Panc1 (cell line): ENCODE data around the gene LAG3. TPM values are rescaled to one million over a fixed set of nuclear protein-coding genes. Genes with fewer than 3 reads are reported as not detected.
A peak's percentile ranks its signal among the peaks of the same experiment; 100 is the strongest.
"Not testable (repeated sequence)": the region's sequence is repeated elsewhere in the genome, so short reads cannot be mapped to it uniquely, and the experiment has no call there.

Source experiments
- ATAC-seq: fragments of 200-7000 bp; cut with Tn5 transposase; 2 replicates; pipeline ENCODE4 v1.9.1; 2020; ENCODE audit warnings: mild to moderate bottlenecking, moderate library complexity
- BruUV-seq: library from RNA; stranded (reverse); fragments of 400-500 nt; replicated peaks from 2 replicates; lab custom pipeline; 2021; lab: Mats Ljungman, UMichigan
- CTCF ChIA-PET: fragments of 300-600 bp; sonication (Branson Sonifier 250); formaldehyde crosslinking; loops from one replicate; lab custom pipeline; 2022; ENCODE audit warnings: antibody characterized with exemption; lab: Charles Lee
- POLR2A ChIA-PET: fragments of 300-600 bp; sonication (Branson Sonifier 250); formaldehyde crosslinking; loops from one replicate; lab custom pipeline; 2022; ENCODE audit warnings: antibody characterized with exemption; lab: Charles Lee
- DNase-seq: peaks from one replicate; pipeline ENCODE4 v3.0.0-alpha.2; 2010; ENCODE audit warnings: low read depth, low spot score
- H3K27ac ChIP-seq: 2 replicates; pipeline ENCODE4 v1.5.1; 2011; ENCODE audit warnings: mild to moderate bottlenecking, low read length, inconsistent platforms
- H3K27me3 ChIP-seq: fragments of 200-500 bp; sonication (Bioruptor generic); 2 replicates; pipeline ENCODE4 v1.6.0; 2014; ENCODE audit warnings: low read length, inconsistent platforms; ENCODE audit not compliant: control insufficient read depth, insufficient read depth
- H3K36me3 ChIP-seq: fragments of 200-500 bp; sonication (Bioruptor generic); 2 replicates; pipeline ENCODE4 v1.5.1; 2014; ENCODE audit warnings: inconsistent platforms, mild to moderate bottlenecking, low read length, moderate library complexity; ENCODE audit not compliant: control insufficient read depth, insufficient read depth
- H3K4me1 ChIP-seq: 2 replicates; pipeline ENCODE4 v1.5.1; 2011; ENCODE audit warnings: inconsistent platforms, mild to moderate bottlenecking, low read length, moderate library complexity; ENCODE audit not compliant: control insufficient read depth, insufficient read depth
- H3K4me3 ChIP-seq, 2 experiments: 2 replicates each; pipeline ENCODE4 v1.5.1; 2011 to 2012; ENCODE audit warnings: low read depth in 2 of 2, low read length in 2 of 2, mild to moderate bottlenecking in 2 of 2, inconsistent platforms in 1 of 2, moderate library complexity in 1 of 2
- H3K9me3 ChIP-seq: fragments of 200-500 bp; sonication (Bioruptor generic); 2 replicates; pipeline ENCODE4 v1.5.1; 2014; ENCODE audit warnings: low read depth, mild to moderate bottlenecking, inconsistent platforms, low read length, moderate library complexity; ENCODE audit not compliant: control insufficient read depth, insufficient read depth
- POLR2AphosphoS5 ChIP-seq: IDR thresholded peaks from 2 replicates; pipeline ENCODE4 v1.6.1; 2012; ENCODE audit warnings: mild to moderate bottlenecking, low read depth, low read length, moderate library complexity
- SIN3A ChIP-seq: IDR thresholded peaks from 2 replicates; pipeline ENCODE4 v1.6.1; 2012; ENCODE audit warnings: low read depth, mild to moderate bottlenecking, low read length, moderate library complexity, borderline replicate concordance; ENCODE audit not compliant: insufficient read depth
- TCF7L2 ChIP-seq: IDR thresholded peaks from 2 replicates; pipeline ENCODE4 v1.6.1; 2011; ENCODE audit warnings: mild to moderate bottlenecking, low read depth, low read length, inconsistent platforms
- in situ Hi-C: cut with HindIII; loops from 2 replicates; pipeline ENCODE4 v1.10.0; 2016; ENCODE audit warnings: low sequenced_read_pairs, low pct_unique_long_range_greater_than_20kb
- intact Hi-C: fragments of 100-400 bp; cut with micrococcal nuclease; formaldehyde crosslinking; loops from one replicate; pipeline ENCODE4 v1.10.0; 2022; ENCODE audit not compliant: unreplicated experiment
- total RNA-seq: library from RNA; stranded (reverse); gene quantifications from one replicate; pipeline ENCODE4 v1.2.1, GENCODE V29; 2021; ENCODE audit not compliant: unreplicated experiment
- TF ChIP-seq, protein P1 (sequence below): fragments of 450-650 bp; IDR thresholded peaks from 2 replicates; pipeline ENCODE4 v1.5.1; 2017; ENCODE audit warnings: mild to moderate bottlenecking
- TF ChIP-seq, protein P2 (sequence below), 2 experiments: IDR thresholded peaks; 2 replicates each; pipeline ENCODE4 v1.6.1; 2011 to 2012; ENCODE audit warnings: low read depth in 2 of 2, control low read depth in 1 of 2, low read length in 1 of 2, mild to moderate bottlenecking in 1 of 2, moderate library complexity in 1 of 2; ENCODE audit not compliant: insufficient read depth in 1 of 2

Gene LAG3
- total RNA-seq, 1 experiment from 2014 or later, result 2.7 TPM

DNA sequence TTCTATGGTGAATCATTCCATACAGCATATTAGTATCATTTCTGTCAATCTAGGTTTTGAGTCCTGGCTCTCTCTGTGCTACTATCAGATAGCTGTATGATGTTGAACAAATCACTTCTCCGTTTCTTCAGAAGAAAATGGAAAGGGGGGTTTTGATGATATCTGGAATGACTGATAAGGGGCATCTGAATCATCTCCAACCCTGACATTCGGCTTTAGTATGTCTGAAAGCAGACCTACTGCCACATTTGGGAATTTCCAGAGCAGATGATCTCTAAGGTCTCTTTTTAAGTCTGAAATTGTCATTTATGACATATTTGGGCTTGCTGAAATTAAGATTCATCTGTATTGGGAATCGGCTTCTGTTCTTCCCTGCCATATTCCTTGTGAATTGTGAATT is 29.5 kb upstream of the LAG3 start:
- CTCF ChIA-PET, result no interaction called here
- Histone ChIP-seq H3K27me3 (no peaks in the 10 kb centered on the region), H3K27ac (no peak overlapping the region), H3K9me3 (no peaks in the 10 kb centered on the region), H3K4me1 (no peaks in the 10 kb centered on the region), H3K4me3 (no peak overlapping the region), H3K36me3 (no peaks in the 10 kb centered on the region)
- BruUV-seq, result no TSS peak
- intact Hi-C loops (no loop called here), in situ Hi-C loops (no loop called here)
- POLR2A ChIA-PET, result interaction anchor here (0.6 kb wide), 1 partner anchor 17 kb away, joined by 7 read pairs; no protein-coding TSS in a partner anchor
- DNase-seq (no peak), ATAC-seq (no peak)
- TF ChIP-seq, protein P1, sequence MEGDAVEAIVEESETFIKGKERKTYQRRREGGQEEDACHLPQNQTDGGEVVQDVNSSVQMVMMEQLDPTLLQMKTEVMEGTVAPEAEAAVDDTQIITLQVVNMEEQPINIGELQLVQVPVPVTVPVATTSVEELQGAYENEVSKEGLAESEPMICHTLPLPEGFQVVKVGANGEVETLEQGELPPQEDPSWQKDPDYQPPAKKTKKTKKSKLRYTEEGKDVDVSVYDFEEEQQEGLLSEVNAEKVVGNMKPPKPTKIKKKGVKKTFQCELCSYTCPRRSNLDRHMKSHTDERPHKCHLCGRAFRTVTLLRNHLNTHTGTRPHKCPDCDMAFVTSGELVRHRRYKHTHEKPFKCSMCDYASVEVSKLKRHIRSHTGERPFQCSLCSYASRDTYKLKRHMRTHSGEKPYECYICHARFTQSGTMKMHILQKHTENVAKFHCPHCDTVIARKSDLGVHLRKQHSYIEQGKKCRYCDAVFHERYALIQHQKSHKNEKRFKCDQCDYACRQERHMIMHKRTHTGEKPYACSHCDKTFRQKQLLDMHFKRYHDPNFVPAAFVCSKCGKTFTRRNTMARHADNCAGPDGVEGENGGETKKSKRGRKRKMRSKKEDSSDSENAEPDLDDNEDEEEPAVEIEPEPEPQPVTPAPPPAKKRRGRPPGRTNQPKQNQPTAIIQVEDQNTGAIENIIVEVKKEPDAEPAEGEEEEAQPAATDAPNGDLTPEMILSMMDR, result no peak
- TF ChIP-seq, protein P2, sequence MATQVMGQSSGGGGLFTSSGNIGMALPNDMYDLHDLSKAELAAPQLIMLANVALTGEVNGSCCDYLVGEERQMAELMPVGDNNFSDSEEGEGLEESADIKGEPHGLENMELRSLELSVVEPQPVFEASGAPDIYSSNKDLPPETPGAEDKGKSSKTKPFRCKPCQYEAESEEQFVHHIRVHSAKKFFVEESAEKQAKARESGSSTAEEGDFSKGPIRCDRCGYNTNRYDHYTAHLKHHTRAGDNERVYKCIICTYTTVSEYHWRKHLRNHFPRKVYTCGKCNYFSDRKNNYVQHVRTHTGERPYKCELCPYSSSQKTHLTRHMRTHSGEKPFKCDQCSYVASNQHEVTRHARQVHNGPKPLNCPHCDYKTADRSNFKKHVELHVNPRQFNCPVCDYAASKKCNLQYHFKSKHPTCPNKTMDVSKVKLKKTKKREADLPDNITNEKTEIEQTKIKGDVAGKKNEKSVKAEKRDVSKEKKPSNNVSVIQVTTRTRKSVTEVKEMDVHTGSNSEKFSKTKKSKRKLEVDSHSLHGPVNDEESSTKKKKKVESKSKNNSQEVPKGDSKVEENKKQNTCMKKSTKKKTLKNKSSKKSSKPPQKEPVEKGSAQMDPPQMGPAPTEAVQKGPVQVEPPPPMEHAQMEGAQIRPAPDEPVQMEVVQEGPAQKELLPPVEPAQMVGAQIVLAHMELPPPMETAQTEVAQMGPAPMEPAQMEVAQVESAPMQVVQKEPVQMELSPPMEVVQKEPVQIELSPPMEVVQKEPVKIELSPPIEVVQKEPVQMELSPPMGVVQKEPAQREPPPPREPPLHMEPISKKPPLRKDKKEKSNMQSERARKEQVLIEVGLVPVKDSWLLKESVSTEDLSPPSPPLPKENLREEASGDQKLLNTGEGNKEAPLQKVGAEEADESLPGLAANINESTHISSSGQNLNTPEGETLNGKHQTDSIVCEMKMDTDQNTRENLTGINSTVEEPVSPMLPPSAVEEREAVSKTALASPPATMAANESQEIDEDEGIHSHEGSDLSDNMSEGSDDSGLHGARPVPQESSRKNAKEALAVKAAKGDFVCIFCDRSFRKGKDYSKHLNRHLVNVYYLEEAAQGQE (IDR thresholded peaks at IDR 0.05; ENCODE audit: insufficient read depth in 1 of 2, low read depth in 2 of 2, low read length in 1 of 2), result no peak
- TF ChIP-seq TCF7L2 (no peak), POLR2AphosphoS5 (no peak), SIN3A (no peak)

DNA sequence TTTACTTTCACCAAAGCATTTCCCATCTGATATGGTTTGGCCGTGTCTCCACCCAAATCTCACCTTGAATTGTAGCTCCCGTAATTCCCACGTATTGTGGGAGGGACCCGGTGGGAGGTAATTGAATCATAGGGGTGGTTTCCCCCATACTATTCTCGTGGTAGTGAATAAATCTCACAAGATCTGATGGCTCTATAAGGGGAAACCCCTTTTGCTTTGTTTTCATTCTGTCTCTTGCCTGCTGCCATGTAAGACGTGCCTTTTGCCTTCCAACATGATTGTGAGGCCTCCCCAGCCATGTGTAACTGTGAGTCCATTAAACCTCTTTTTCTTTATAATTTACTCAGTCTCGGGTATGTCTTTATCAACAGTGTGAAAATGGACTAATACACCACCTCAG is 29.0 kb upstream of the LAG3 start:
- H3K27ac ChIP-seq, H3K27me3 ChIP-seq, in situ Hi-C loops, intact Hi-C loops, CTCF ChIA-PET, H3K4me3 ChIP-seq, DNase-seq, H3K9me3 ChIP-seq, BruUV-seq, ATAC-seq, H3K36me3 ChIP-seq, H3K4me1 ChIP-seq: not testable (repeated sequence)
- POLR2A ChIA-PET, result interaction anchor here (0.5 kb wide), 1 partner anchor 24 kb away, joined by 7 read pairs; no protein-coding TSS in a partner anchor

DNA sequence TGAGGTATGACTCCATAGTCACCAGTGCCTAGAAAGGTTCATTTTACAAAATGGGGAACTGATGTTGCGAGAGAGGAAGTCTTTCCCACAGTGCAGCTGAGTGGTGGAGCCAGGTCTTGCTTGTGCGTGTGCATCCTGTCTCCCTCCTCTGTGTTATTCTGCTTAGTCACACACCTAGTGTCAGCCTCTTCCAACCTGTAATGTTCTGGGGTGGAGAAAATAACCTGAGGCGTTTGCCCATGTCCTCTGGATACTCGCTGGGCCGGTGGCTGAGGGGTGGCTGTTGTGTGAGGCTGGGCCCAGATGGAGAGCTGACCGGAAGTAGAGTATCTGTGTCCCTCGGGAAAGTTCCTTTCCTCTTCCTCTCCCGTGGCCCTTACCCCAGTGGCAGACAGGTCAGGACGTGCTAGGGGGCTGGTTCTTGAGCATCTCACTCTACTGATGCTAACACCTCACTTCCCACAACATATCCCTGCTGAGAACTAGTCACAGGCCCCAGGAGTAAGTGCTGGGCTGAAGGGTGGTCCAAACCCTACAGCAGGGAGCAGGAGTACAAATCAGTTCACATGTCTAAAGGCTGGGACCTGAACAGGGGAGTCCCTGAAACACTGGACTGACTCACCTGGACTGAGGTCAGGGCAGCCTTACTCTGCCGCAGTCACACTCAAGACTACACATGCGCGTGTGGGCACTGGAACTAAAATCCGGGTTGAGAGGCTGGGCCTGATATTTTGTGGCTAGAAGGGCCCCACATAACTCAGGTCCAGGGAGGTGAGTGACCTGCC is 26.4 kb upstream of the LAG3 start:
- Histone ChIP-seq H3K4me3 (no peak overlapping the region), H3K36me3 (peaks cover 4% of the 10 kb centered on the region; the same call in 1 of the 2 replicates), H3K4me1 (no peaks in the 10 kb centered on the region), H3K9me3 (no peaks in the 10 kb centered on the region), H3K27ac (no peak overlapping the region), H3K27me3 (no peaks in the 10 kb centered on the region)
- BruUV-seq, result no TSS peak
- in situ Hi-C loops (no loop called here), intact Hi-C loops (no loop called here)
- ATAC-seq (peak; percentile 54), DNase-seq (no peak)
- CTCF ChIA-PET, result interaction anchor here (0.6 kb wide), 1 partner anchor 38 kb away, joined by 13 read pairs; no protein-coding TSS in a partner anchor
- POLR2A ChIA-PET, result no interaction called here
- TF ChIP-seq SIN3A (no peak), POLR2AphosphoS5 (no peak), TCF7L2 (no peak)
- TF ChIP-seq, protein P2 (IDR thresholded peaks at IDR 0.05; ENCODE audit: insufficient read depth in 1 of 2, low read depth in 2 of 2, low read length in 1 of 2), result no peak
- TF ChIP-seq, protein P1, result no peak
